CD4-positive, alpha-beta T cell (primary cell): ENCODE results near the gene THSD7A. TPM values are rescaled to one million over a fixed set of nuclear protein-coding genes. Genes with fewer than 3 reads are reported as not detected.

Source experiments
- ATAC-seq: fragments of 200-7000 bp; cut with Tn5 transposase; one replicate; pipeline ENCODE4 v1.10.0; 2022; ENCODE audit warnings: mild to moderate bottlenecking; ENCODE audit not compliant: poor library complexity
- CTCF ChIA-PET: fragments of 350-600 bp; sonication (Branson Sonifier 250); formaldehyde crosslinking; loops from one replicate; lab custom pipeline; 2021; ENCODE audit warnings: antibody characterized with exemption, inconsistent platforms; lab: Charles Lee
- POLR2A ChIA-PET: fragments of 350-600 bp; sonication (Branson Sonifier 250); formaldehyde crosslinking; loops from one replicate; lab custom pipeline; 2021; ENCODE audit warnings: antibody characterized with exemption, inconsistent platforms; lab: Charles Lee
- DNase-seq, 14 experiments: peaks; one replicate each; pipeline ENCODE4 v3.0.0-alpha.2; 2013 to 2020; ENCODE audit warnings: mixed read lengths in 2 of 14
- H3K27ac ChIP-seq, 2 donors: one replicate each; pipeline versions ENCODE4 v1.5.1 to v1.7.0; 2013; ENCODE audit warnings: low read length in 2 of 2, low read depth in 1 of 2, mild to moderate bottlenecking in 1 of 2
- H3K27me3 ChIP-seq, 2 experiments: 1 replicate in 1 of 2; 2 replicates in 1 of 2; pipeline versions ENCODE4 v1.6.1 to v1.7.0; 2013; ENCODE audit warnings: low read length in 2 of 2, control low read depth in 1 of 2, mild to moderate bottlenecking in 1 of 2, moderate library complexity in 1 of 2; ENCODE audit not compliant: insufficient read depth in 2 of 2, control insufficient read depth in 1 of 2
- H3K36me3 ChIP-seq: one replicate; pipeline ENCODE4 v1.6.1; 2013; ENCODE audit warnings: low read length, control low read depth; ENCODE audit not compliant: insufficient read depth
- H3K4me1 ChIP-seq: one replicate; pipeline ENCODE4 v1.6.1; 2013; ENCODE audit warnings: low read length, control low read depth; ENCODE audit not compliant: insufficient read depth
- H3K4me3 ChIP-seq: one replicate; pipeline ENCODE4 v1.5.1; 2013; ENCODE audit warnings: mild to moderate bottlenecking, low read length, moderate library complexity
- H3K9me3 ChIP-seq, 2 experiments: 1 replicate in 1 of 2; 2 replicates in 1 of 2; pipeline versions ENCODE4 v1.6.1 to v1.7.0; 2013; ENCODE audit warnings: low read length in 2 of 2, mild to moderate bottlenecking in 2 of 2, control low read depth in 1 of 2, moderate library complexity in 1 of 2; ENCODE audit not compliant: control insufficient read depth in 1 of 2, insufficient read depth in 1 of 2
- H3K27ac Mint-ChIP-seq: one replicate; pipeline ENCODE4 v1.8.0; 2020; ENCODE audit warnings: mixed read lengths
- H3K27me3 Mint-ChIP-seq: one replicate; pipeline ENCODE4 v1.8.0; 2021; ENCODE audit warnings: mixed read lengths
- H3K36me3 Mint-ChIP-seq: one replicate; pipeline ENCODE4 v1.8.0; 2021; ENCODE audit warnings: low read depth, mixed read lengths
- H3K4me1 Mint-ChIP-seq: one replicate; pipeline ENCODE4 v1.8.0; 2021; ENCODE audit warnings: low read depth, mixed read lengths
- H3K4me3 Mint-ChIP-seq: one replicate; pipeline ENCODE4 v1.8.0; 2020; ENCODE audit warnings: mild to moderate bottlenecking, mixed read lengths
- H3K9me3 Mint-ChIP-seq: one replicate; pipeline ENCODE4 v1.8.0; 2020; ENCODE audit warnings: mixed read lengths
- CTCF ChIP-seq: fragments of 200-600 bp; IDR thresholded peaks from one replicate; pipeline ENCODE4 v1.8.0; 2022; ENCODE audit warnings: antibody characterized with exemption, mild to moderate bottlenecking
- intact Hi-C, 2 experiments: fragments of 100-400 bp; cut with DNase I in 1 of 2; cut with micrococcal nuclease in 1 of 2; formaldehyde crosslinking; loops; one replicate each; pipeline versions ENCODE4 v1.15.1 to v1.9.0; 2023 to 2025; cut with DNase I, micrococcal nuclease
- total RNA-seq, 174 experiments: library from RNA in 2 of 174; stranded (reverse) in 2 of 174; gene quantifications; one replicate each; pipeline ENCODE4 v1.2.3 and lab custom pipeline; 2021 to 2026

THSD7A gene
- total RNA-seq, 2 experiments from 2014 or later = not detected

GRCh38 chr7:11478882-11479281 is 353.1 kb downstream of the THSD7A start:
- POLR2A ChIA-PET = no interaction called here
- Mint-ChIP-seq H3K27me3 (no peaks in the 10 kb centered on the region), H3K9me3 (no peaks in the 10 kb centered on the region), H3K4me1 (no peaks in the 10 kb centered on the region), H3K36me3 (no peaks in the 10 kb centered on the region), H3K4me3 (no peak overlapping the region), H3K27ac (no peak overlapping the region)
- Histone ChIP-seq H3K4me3 (no peak overlapping the region), H3K9me3 (peaks cover 0 to 4% of the 10 kb centered on the region in 2 experiments), H3K27me3 (no peaks in the 10 kb centered on the region), H3K36me3 (no peaks in the 10 kb centered on the region), H3K27ac (no peak overlapping the region), H3K4me1 (no peaks in the 10 kb centered on the region)
- DNase-seq (no peak), ATAC-seq (no peak)
- intact Hi-C loops = no loop called here
- TF ChIP-seq CTCF = no peak
- CTCF ChIA-PET = no interaction called here

- Histone ChIP-seq H3K4me3 (no peak overlapping the region), H3K9me3 (peaks cover 0 to 4% of the 10 kb centered on the region in 2 experiments), H3K27ac (no peak overlapping the region), H3K4me1 (no peaks in the 10 kb centered on the region), H3K27me3 (no peaks in the 10 kb centered on the region), H3K36me3 (no peaks in the 10 kb centered on the region)
- Mint-ChIP-seq H3K27me3 (no peaks in the 10 kb centered on the region), H3K4me3 (no peak overlapping the region), H3K27ac (no peak overlapping the region), H3K9me3 (no peaks in the 10 kb centered on the region), H3K4me1 (no peaks in the 10 kb centered on the region), H3K36me3 (no peaks in the 10 kb centered on the region)
- ChIA-PET POLR2A (no interaction called here), CTCF (no interaction called here)
- ATAC-seq (no peak), DNase-seq (no peak)
- TF ChIP-seq CTCF = no peak
- intact Hi-C loops = no loop called here
Observed at GRCh38 chr7:11478426-11478825, 353.6 kb downstream of the THSD7A start.

GRCh38 chr7:11474902-11475585 is 357.0 kb downstream of the THSD7A start:
- Histone ChIP-seq H3K4me3 (no peak overlapping the region), H3K36me3 (no peaks in the 10 kb centered on the region), H3K27ac (no peak overlapping the region), H3K9me3 (peaks cover 0 to 4% of the 10 kb centered on the region in 2 experiments), H3K4me1 (no peaks in the 10 kb centered on the region), H3K27me3 (no peaks in the 10 kb centered on the region)
- H3K27me3 Mint-ChIP-seq = no peaks in the 10 kb centered on the region
- no peaks in the 10 kb centered on the region for H3K36me3 Mint-ChIP-seq
- ChIA-PET POLR2A (no interaction called here), CTCF (no interaction called here)
- DNase-seq = no peak
- intact Hi-C loops = no loop called here
- H3K4me1 Mint-ChIP-seq = no peaks in the 10 kb centered on the region
- H3K27ac Mint-ChIP-seq = no peak overlapping the region
- H3K9me3 Mint-ChIP-seq = no peaks in the 10 kb centered on the region
- no peak for ATAC-seq
- H3K4me3 Mint-ChIP-seq = no peak overlapping the region
- TF ChIP-seq CTCF = no peak
